GM12872 (cell line): Measurements from ENCODE around the gene SLC38A8.

ENCODE experiments used
- TF ChIP-seq, protein P1 (sequence below): IDR thresholded peaks from 3 replicates; pipeline ENCODE4 v1.5.1; 2011; ENCODE audit warnings: low read depth, mild to moderate bottlenecking, low read length, moderate library complexity; ENCODE audit not compliant: insufficient read depth

The SLC38A8 gene

DNA sequence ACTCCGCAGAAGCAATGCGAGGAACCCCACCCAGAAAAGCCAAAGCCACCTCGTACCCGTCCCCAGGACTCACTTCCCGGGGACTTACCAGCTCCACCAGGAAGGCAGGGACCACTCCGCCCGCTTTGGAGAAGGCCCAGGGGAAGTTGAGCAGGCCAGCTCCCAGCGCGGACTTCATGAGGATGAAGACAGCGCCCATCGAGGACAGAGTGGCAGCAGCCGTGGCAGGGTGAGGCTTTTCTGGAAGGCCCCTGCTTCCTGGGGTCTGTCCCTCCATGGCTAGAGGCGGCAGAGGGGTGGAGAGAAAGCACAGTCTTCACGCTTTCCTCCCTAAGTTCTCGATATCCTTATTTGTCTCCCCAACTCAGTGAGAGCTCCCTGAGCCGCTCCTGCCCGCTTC is 714 bp downstream of the SLC38A8 start:
- TF ChIP-seq, protein P1, sequence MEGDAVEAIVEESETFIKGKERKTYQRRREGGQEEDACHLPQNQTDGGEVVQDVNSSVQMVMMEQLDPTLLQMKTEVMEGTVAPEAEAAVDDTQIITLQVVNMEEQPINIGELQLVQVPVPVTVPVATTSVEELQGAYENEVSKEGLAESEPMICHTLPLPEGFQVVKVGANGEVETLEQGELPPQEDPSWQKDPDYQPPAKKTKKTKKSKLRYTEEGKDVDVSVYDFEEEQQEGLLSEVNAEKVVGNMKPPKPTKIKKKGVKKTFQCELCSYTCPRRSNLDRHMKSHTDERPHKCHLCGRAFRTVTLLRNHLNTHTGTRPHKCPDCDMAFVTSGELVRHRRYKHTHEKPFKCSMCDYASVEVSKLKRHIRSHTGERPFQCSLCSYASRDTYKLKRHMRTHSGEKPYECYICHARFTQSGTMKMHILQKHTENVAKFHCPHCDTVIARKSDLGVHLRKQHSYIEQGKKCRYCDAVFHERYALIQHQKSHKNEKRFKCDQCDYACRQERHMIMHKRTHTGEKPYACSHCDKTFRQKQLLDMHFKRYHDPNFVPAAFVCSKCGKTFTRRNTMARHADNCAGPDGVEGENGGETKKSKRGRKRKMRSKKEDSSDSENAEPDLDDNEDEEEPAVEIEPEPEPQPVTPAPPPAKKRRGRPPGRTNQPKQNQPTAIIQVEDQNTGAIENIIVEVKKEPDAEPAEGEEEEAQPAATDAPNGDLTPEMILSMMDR: no peak

DNA sequence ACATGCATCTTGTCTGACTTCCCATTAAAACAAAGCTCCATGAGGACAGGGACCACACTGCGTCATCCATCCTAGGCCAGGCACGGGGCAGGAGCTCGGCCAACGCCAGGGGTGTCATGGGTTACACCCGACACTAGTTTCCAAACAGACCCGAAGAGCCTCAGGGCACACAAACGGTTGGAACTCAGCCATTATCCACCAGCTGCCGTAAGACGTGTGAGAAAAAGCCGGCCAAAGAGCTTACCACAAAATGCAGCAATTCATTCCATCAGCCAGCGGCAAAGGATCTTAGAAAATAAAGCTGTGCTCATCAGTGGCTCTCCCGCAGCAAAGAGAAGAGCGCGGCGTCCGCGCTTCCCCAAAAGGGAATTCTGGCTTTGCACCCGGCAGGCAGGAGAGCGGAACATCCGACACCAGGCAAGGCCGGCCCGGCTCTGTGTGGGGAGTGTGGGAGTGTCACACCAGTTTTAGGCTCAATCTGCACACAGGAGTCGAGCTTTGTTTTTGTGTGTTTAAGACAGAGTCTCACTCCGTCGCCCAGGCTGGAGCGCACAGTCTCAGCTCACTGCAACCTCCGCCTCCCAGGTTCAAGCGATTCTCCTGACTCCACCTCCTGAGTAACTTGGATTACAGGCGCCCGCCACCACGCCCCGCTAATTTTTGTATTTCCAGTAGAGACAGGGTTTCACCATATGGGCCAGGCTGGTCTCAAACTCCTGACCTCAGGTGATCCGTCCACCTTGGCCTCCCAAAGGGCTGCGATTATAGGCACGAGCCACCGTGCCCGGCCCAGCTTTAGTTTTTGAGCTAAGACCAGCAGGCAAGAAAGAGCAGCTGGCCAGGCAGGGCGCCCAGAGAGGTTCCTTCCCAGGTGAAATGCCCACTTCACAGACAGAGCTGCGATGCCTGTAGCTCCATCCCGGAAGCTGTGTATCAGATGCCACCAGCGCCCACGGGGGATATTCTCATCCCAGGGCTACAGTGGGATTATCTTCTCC is 1.5 kb downstream of the SLC38A8 start:
- TF ChIP-seq, protein P1: no peak

DNA sequence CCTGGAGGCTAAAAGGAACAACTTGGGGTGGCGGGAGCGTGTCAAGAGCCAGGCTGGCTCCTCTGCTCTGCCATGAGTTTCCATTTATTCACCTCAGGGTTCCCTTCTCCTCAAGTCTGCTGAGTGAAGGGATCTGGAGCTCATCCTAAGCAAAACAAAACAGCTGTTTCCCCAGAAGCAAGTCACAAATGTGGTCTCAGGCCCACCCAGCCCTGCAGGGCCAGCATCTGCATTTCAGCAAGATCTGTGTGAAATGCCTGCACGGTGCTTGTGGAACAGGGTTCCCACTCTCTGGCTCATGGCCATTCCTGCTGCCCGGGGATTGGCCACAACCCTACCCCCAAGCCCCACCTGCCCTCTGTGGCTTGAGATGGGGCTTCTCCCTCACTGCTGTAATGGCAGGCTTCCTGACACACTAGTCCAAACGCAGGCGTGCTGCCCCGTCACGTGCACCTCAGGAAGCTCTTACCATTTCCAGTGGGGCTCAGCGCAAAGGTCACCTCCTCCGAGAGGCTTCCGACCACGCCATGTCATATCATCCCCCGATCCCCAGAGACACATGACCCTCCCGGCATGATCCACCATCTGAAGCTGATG is 2.3 kb downstream of the SLC38A8 start:
- TF ChIP-seq, protein P1: no peak

- TF ChIP-seq, protein P1: no peak
Observed at GRCh38 chr16:84039696-84040095, 2.9 kb downstream of the SLC38A8 start.

GRCh38 chr16:84038469-84038868 is 4.1 kb downstream of the SLC38A8 start:
- TF ChIP-seq, protein P1: no peak

- TF ChIP-seq, protein P1: no peak
Observed at GRCh38 chr16:84036982-84037425, 5.6 kb downstream of the SLC38A8 start.

DNA sequence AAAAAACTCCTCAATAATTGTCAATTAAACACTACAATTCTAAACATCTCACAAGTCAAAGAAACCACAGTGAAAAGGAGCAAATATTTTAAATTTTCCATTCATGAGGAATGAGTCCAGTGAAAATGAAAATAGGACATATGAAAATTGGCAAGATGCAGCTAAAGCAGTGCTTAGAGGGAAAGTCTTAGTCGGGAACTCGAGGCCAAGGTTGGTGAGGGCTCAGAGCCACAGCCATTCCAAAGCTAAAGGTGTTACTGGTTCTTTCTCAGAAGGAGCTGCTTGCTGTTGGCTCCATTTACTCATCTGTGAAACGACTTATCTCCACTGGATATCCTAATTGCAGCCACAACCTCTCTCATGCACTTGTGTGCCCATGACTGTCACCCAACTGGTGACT is 6.5 kb downstream of the SLC38A8 start:
- TF ChIP-seq, protein P1: no peak
